ENCODE data around the gene MTIF3. TPM values are rescaled to one million over a fixed set of nuclear protein-coding genes. Genes with fewer than 3 reads are reported as not detected.

MTIF3 gene
- total RNA-seq: 36.8 and 50.2 TPM in 2 replicates

GRCh38 chr13:27449936-27450828, at the start of gene MTIF3:
Gene MTIF3, minus strand, starts transcription at chr13:27450564. Its CDS starts 10,116 bp downstream, at chr13:27440448.

GRCh38 chr13:27424246-27425157, 25.9 kb downstream of the MTIF3 start, which contains the start of gene GTF3A:
Gene GTF3A, plus strand, starts transcription at chr13:27424619.

Other genes with a start within 250 kb of the MTIF3 start
- gene RPL21, start 199.0 kb downstream of the MTIF3 start, total RNA-seq: 693 and 960 TPM in 2 replicates
- 1.7 and 1.9 TPM in 2 replicates for gene RASL11A, start 179.7 kb downstream of the MTIF3 start, total RNA-seq
- gene GTF3A, start 25.9 kb downstream of the MTIF3 start, total RNA-seq: 106 and 117 TPM in 2 replicates
- gene LNX2, start 170.0 kb upstream of the MTIF3 start, total RNA-seq: 9.4 and 10.6 TPM in 2 replicates
- gene POLR1D, start 171.3 kb upstream of the MTIF3 start, total RNA-seq: 75.6 and 97.7 TPM in 2 replicates

Data from endothelial cell of coronary artery (primary cell).